H1 (cell line): Measurements from ENCODE around the gene SLC25A51. TPM values are rescaled to one million over a fixed set of nuclear protein-coding genes. Genes with fewer than 3 reads are reported as not detected.
A peak's percentile ranks its signal among the peaks of the same experiment; 100 is the strongest.

ENCODE experiments used
- CTCF ChIA-PET: fragments of 300-600 bp; sonication (Branson Sonifier 250); formaldehyde crosslinking; loops from one replicate; lab custom pipeline; 2021; ENCODE audit not compliant: partially characterized antibody; lab: Charles Lee
- POLR2A ChIA-PET: fragments of 300-600 bp; sonication (Branson Sonifier 250); formaldehyde crosslinking; loops from one replicate; lab custom pipeline; 2021; ENCODE audit warnings: inconsistent platforms; ENCODE audit not compliant: partially characterized antibody; lab: Charles Lee
- DNase-seq, 2 experiments: peaks; one replicate each; pipeline versions ENCODE4 v3.0.0 to v3.0.0-alpha.2; 2010 to 2022; ENCODE audit warnings: low spot score in 2 of 2, low read depth in 1 of 2, mixed read lengths in 1 of 2
- FAIRE-seq: peaks from 2 replicates; lab custom pipeline; 2011; peaks lifted over from hg19 to GRCh38; lab: Jason Lieb, UNC
- H2AFZ ChIP-seq: 2 replicates; pipeline ENCODE4 v1.8.1; 2012; ENCODE audit warnings: low read length, inconsistent platforms
- H2AK5ac ChIP-seq: 2 replicates; pipeline ENCODE4 v1.6.1; 2013; ENCODE audit warnings: low read depth, low read length
- H2BK120ac ChIP-seq: replicated peaks from 2 replicates; pipeline ENCODE3; 2013; ENCODE audit warnings: low read depth, low read length, inconsistent platforms
- H2BK12ac ChIP-seq: 2 replicates; pipeline ENCODE4 v1.6.1; 2013; ENCODE audit warnings: low read depth, low read length
- H2BK15ac ChIP-seq: 2 replicates; pipeline ENCODE4 v1.6.1; 2013; ENCODE audit warnings: low read length
- H2BK20ac ChIP-seq: 2 replicates; pipeline ENCODE4 v1.6.1; 2013; ENCODE audit warnings: low read length
- H2BK5ac ChIP-seq: 2 replicates; pipeline ENCODE4 v1.6.1; 2013; ENCODE audit warnings: low read depth, low read length
- H3K14ac ChIP-seq: 2 replicates; pipeline ENCODE4 v1.6.1; 2013; ENCODE audit warnings: inconsistent platforms; ENCODE audit not compliant: insufficient read length
- H3K18ac ChIP-seq: 2 replicates; pipeline ENCODE4 v1.6.1; 2013; ENCODE audit warnings: low read length; ENCODE audit errors: extremely low read depth
- H3K23ac ChIP-seq: 2 replicates; pipeline ENCODE4 v1.6.1; 2013; ENCODE audit warnings: inconsistent platforms; ENCODE audit not compliant: insufficient read length
- H3K23me2 ChIP-seq: 2 replicates; pipeline ENCODE4 v1.6.1; 2013; ENCODE audit warnings: low read depth, low read length
- H3K27ac ChIP-seq: 2 replicates; pipeline ENCODE4 v1.6.1; 2011; ENCODE audit warnings: low read depth, low read length, inconsistent platforms
- H3K27me3 ChIP-seq, 4 experiments: replicated peaks in 1 of 4; 1 replicate in 1 of 4; 2 replicates in 3 of 4; pipeline versions ENCODE4 v1.6.1 to v1.8.1; 2011 to 2013; ENCODE audit warnings: low read length in 3 of 4, mild to moderate bottlenecking in 3 of 4, inconsistent platforms in 2 of 4, mixed read lengths in 2 of 4, moderate library complexity in 1 of 4; ENCODE audit not compliant: control insufficient read depth in 3 of 4, insufficient read depth in 3 of 4; ENCODE audit errors: extremely low read depth in 1 of 4
- H3K36me3 ChIP-seq, 4 experiments: 2 replicates each; pipeline versions ENCODE4 v1.6.1 to v1.8.1; 2011 to 2013; ENCODE audit warnings: mild to moderate bottlenecking in 4 of 4, low read length in 3 of 4, moderate library complexity in 2 of 4, control low read depth in 1 of 4, inconsistent platforms in 1 of 4; ENCODE audit not compliant: insufficient read depth in 4 of 4, control insufficient read depth in 2 of 4
- H3K4ac ChIP-seq: replicated peaks from 2 replicates; pipeline ENCODE3; 2013; ENCODE audit warnings: low read length, low read depth, mixed read lengths, inconsistent platforms; ENCODE audit not compliant: insufficient read length
- H3K4me1 ChIP-seq, 4 experiments: replicated peaks in 1 of 4; 1 replicate in 1 of 4; 2 replicates in 3 of 4; pipeline versions ENCODE4 v1.6.1 to v1.8.1; 2011 to 2013; ENCODE audit warnings: low read length in 3 of 4, inconsistent platforms in 2 of 4, mixed read lengths in 1 of 4; ENCODE audit not compliant: insufficient read depth in 4 of 4, control insufficient read depth in 3 of 4
- H3K4me2 ChIP-seq, 2 experiments: 2 replicates each; pipeline versions ENCODE4 v1.6.1 to v1.8.1; 2011 to 2013; ENCODE audit warnings: low read depth in 2 of 2, low read length in 2 of 2, control low read depth in 1 of 2, inconsistent platforms in 1 of 2, mild to moderate bottlenecking in 1 of 2; ENCODE audit not compliant: insufficient read depth in 1 of 2
- H3K4me3 ChIP-seq, 4 experiments: fragments of 200-600, 300-600 bp in 1 of 4; sonication (generic), shearing (Covaris generic), sonication (Bioruptor Twin) in 1 of 4; 2 replicates each; pipeline versions ENCODE4 v1.5.1 to v1.8.1; 2011 to 2016; ENCODE audit warnings: low read length in 4 of 4, low read depth in 3 of 4, control low read depth in 2 of 4, inconsistent platforms in 2 of 4, mild to moderate bottlenecking in 2 of 4, mixed read lengths in 1 of 4, moderate library complexity in 1 of 4; ENCODE audit not compliant: insufficient read depth in 2 of 4; ENCODE audit errors: extremely low read depth in 1 of 4
- H3K56ac ChIP-seq: replicated peaks from 2 replicates; pipeline ENCODE3; 2013; ENCODE audit warnings: low read depth, mild to moderate bottlenecking, mixed read lengths, low read length, inconsistent platforms; ENCODE audit not compliant: insufficient read length
- H3K79me1 ChIP-seq: 2 replicates; pipeline ENCODE4 v1.6.1; 2013; ENCODE audit warnings: low read depth, low read length, control low read depth
- H3K79me2 ChIP-seq, 2 experiments: 2 replicates each; pipeline versions ENCODE4 v1.6.1 to v1.8.1; 2012 to 2013; ENCODE audit warnings: low read length in 2 of 2, mild to moderate bottlenecking in 2 of 2, inconsistent platforms in 1 of 2; ENCODE audit not compliant: insufficient read depth in 2 of 2, control insufficient read depth in 1 of 2
- H3K9ac ChIP-seq, 4 experiments: replicated peaks in 1 of 4; 1 replicate in 1 of 4; 2 replicates in 3 of 4; pipeline versions ENCODE4 v1.6.1 to v1.8.1; 2011 to 2013; ENCODE audit warnings: low read depth in 3 of 4, low read length in 3 of 4, control low read depth in 2 of 4, mild to moderate bottlenecking in 2 of 4, moderate library complexity in 2 of 4, inconsistent platforms in 1 of 4; ENCODE audit errors: extremely low read depth in 1 of 4
- H3K9me3 ChIP-seq, 2 experiments: 2 replicates each; pipeline versions ENCODE4 v1.6.1 to v1.8.1; 2012 to 2013; ENCODE audit warnings: mild to moderate bottlenecking in 2 of 2, moderate library complexity in 2 of 2, control low read depth in 1 of 2, inconsistent platforms in 1 of 2, low read depth in 1 of 2, low read length in 1 of 2, mixed read lengths in 1 of 2; ENCODE audit not compliant: insufficient read depth in 2 of 2
- H4K20me1 ChIP-seq, 2 experiments: replicated peaks in 1 of 2; 2 replicates each; pipeline versions ENCODE3 to v1.8.1; 2011 to 2013; ENCODE audit warnings: inconsistent platforms in 2 of 2, low read length in 2 of 2, mild to moderate bottlenecking in 1 of 2; ENCODE audit not compliant: insufficient read depth in 2 of 2, control insufficient read depth in 1 of 2
- H4K5ac ChIP-seq: 2 replicates; pipeline ENCODE4 v1.6.1; 2013; ENCODE audit warnings: low read length, low read depth, mixed read lengths, inconsistent platforms; ENCODE audit not compliant: insufficient read length
- H4K8ac ChIP-seq: 2 replicates; pipeline ENCODE4 v1.8.0; 2013; ENCODE audit warnings: mild to moderate bottlenecking, moderate library complexity, low read length, inconsistent platforms; ENCODE audit not compliant: insufficient read depth; ENCODE audit errors: extremely low read depth
- H4K91ac ChIP-seq: replicated peaks from 2 replicates; pipeline ENCODE3; 2013; ENCODE audit warnings: low read length, mixed read lengths, inconsistent platforms; ENCODE audit not compliant: insufficient read length
- CTBP2 ChIP-seq: IDR thresholded peaks from 2 replicates; pipeline ENCODE4 v1.7.0; 2011; ENCODE audit warnings: borderline replicate concordance, mild to moderate bottlenecking, moderate library complexity, mixed read lengths, low read length; ENCODE audit not compliant: insufficient read depth, insufficient read length
- GABPA ChIP-seq: IDR thresholded peaks from 2 replicates; pipeline ENCODE4 v1.6.1; 2011; ENCODE audit warnings: mild to moderate bottlenecking, low read length, moderate library complexity, borderline replicate concordance; ENCODE audit not compliant: insufficient read depth
- SP4 ChIP-seq: IDR thresholded peaks from 2 replicates; pipeline ENCODE4 v1.6.1; 2012; ENCODE audit warnings: low read length, inconsistent platforms
- SUZ12 ChIP-seq: fragments of 200-600 bp; sonication (generic); IDR thresholded peaks from 2 replicates; pipeline ENCODE4 v1.6.1; 2012; ENCODE audit warnings: mild to moderate bottlenecking, inconsistent platforms, low read length, moderate library complexity, mixed read lengths
- TAF7 ChIP-seq: optimal IDR thresholded peaks from 2 replicates; pipeline ENCODE3; 2011; ENCODE audit warnings: low read depth, mild to moderate bottlenecking, inconsistent platforms, low read length, moderate library complexity, borderline replicate concordance
- WGBS, 2 experiments: shearing (Covaris generic) in 1 of 2; methylation state at CpG; one replicate each; pipeline versions ENCODE4 v1.1.6 to v1.1.7; 2013 to 2015; ENCODE audit warnings: low lambda C conversion rate in 2 of 2, mixed read lengths in 2 of 2, inconsistent platforms in 1 of 2, low coverage in 1 of 2, missing lambda C conversion rate in 1 of 2; ENCODE audit not compliant: insufficient replicate concordance in 2 of 2, insufficient coverage in 1 of 2, insufficient read length in 1 of 2; ENCODE audit errors: extremely low coverage in 1 of 2, missing lambda C conversion rate in 1 of 2; 5-methylcytosine and 5-hydroxymethylcytosine counted together
- polyA plus RNA-seq, 7 experiments: library from polyadenylated mRNA; depleted of rRNA in 3 of 7; stranded (reverse) in 5 of 7; unstranded in 2 of 7; fragments of >200 nt in 5 of 7; fragments of 200-250 nt in 2 of 7; gene quantifications; 1 replicate in 5 of 7; 2 replicates in 1 of 7; 4 replicates in 1 of 7; pipeline versions ENCODE4 v1.2.1 to v1.2.3, GENCODE V29; 2011 to 2013; ENCODE audit warnings: missing spikeins in 2 of 7, mixed read lengths in 2 of 7
- total RNA-seq: library from RNA; stranded (reverse); fragmentation: NEBNext Ultra II Directional; extraction: Animal tissue kit (Norgen Biotek cat#: 25700); gene quantifications from 2 replicates; pipeline ENCODE4 v1.2.1, GENCODE V29; 2021

SLC25A51 gene
- total and polyA plus RNA-seq, 2 of the 8 experiments (the other 6 are each of a cell fraction or from before 2014, with no cell fraction given) = 8.0 to 14.5 TPM

DNA sequence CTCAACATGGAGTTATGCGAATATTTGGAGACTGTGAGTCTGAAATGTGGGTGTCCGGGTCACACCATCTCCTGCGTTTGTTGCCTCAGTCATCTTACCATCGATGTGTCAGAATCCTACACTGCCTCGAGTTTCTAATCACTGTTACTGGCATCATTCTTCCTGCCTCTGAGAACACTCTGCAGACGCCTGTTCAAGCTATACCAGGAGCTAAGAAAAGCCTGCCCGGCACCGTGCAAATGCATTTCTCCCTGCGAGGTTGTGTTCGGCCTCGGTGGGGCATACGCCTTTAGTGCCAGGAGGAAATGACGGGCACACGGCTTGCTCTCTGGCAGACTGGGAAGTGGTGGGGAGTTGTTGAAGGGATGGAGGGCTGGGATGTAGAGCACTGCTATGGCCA, 31.2 kb upstream of the SLC25A51 start:
- H3K56ac ChIP-seq = no peak overlapping the region
- H3K4me1 ChIP-seq = peaks cover 0 to 2% (median 1%) of the 10 kb centered on the region in 4 experiments; a peak in 1 of 7 replicates
- H3K4ac ChIP-seq = no peak overlapping the region
- WGBS, 2 experiments = 93% methylated on average over 14 of the region's 14 CpGs; no CpG with 5 or more reads in 1 of the 2 experiments
- H3K79me2 ChIP-seq = no peaks in the 10 kb centered on the region
- H2AFZ ChIP-seq = no peak overlapping the region
- peaks cover 0 to 3% of the 10 kb centered on the region in 2 experiments for H4K20me1 ChIP-seq
- H3K9me3 ChIP-seq = no peaks in the 10 kb centered on the region
- H4K5ac ChIP-seq = no peak overlapping the region
- H3K18ac ChIP-seq = no peak overlapping the region
- H3K23ac ChIP-seq = no peak overlapping the region
- H3K14ac ChIP-seq = no peak overlapping the region
- H2AK5ac ChIP-seq = no peak overlapping the region
- ChIA-PET CTCF (interaction anchor here (1.0 to 3.4 kb wide), 3 partner anchors 22 to 95 kb away, joined by 3 to 10 read pairs (median 3); no protein-coding TSS in a partner anchor), POLR2A (interaction anchor here (0.6 kb wide), 1 partner anchor 233 kb away, joined by 5 read pairs; no protein-coding TSS in a partner anchor)
- no peak overlapping the region for H2BK12ac ChIP-seq
- H3K23me2 ChIP-seq = no peaks in the 10 kb centered on the region
- no peak for DNase-seq
- H2BK20ac ChIP-seq = no peak overlapping the region
- H4K91ac ChIP-seq = no peak overlapping the region
- no peaks in the 10 kb centered on the region for H3K27me3 ChIP-seq
- H2BK15ac ChIP-seq = no peak overlapping the region
- H4K8ac ChIP-seq = no peak overlapping the region
- no peak overlapping the region for H3K4me3 ChIP-seq
- H3K36me3 ChIP-seq = no peaks in the 10 kb centered on the region
- H3K4me2 ChIP-seq = no peak overlapping the region
- 0 out of 2 replicates have a peak overlapping the region, but pooled peaks have one; percentile 30 for H2BK5ac ChIP-seq
- H3K9ac ChIP-seq = no peak overlapping the region
- no peaks in the 10 kb centered on the region for H3K79me1 ChIP-seq
- H2BK120ac ChIP-seq = no peak overlapping the region
- no peak overlapping the region for H3K27ac ChIP-seq
- no peak for FAIRE-seq
- TF ChIP-seq GABPA (no peak), SP4 (no peak), SUZ12 (no peak), TAF7 (no peak), CTBP2 (no peak)
